ENCODE results near the gene MOB1A.

- TF ChIP-seq ZNF549 (CRISPR knock-in tag; IDR thresholded peaks at IDR 0.05): no peak
- TF ChIP-seq MAX (IDR thresholded peaks at IDR 0.05): no peak
- no peak for TF ChIP-seq CTCF (CRISPR knock-in tag; IDR thresholded peaks at IDR 0.05)
- TF ChIP-seq REST (IDR thresholded peaks at IDR 0.05; ENCODE audit: borderline replicate concordance in 1 of 2, low read depth in 1 of 2, low read length in 2 of 2): no peak
- no peak for TF ChIP-seq MAFK (conservative IDR thresholded peaks at IDR 0.05 in 1 of 2, IDR thresholded peaks at IDR 0.05 in 1 of 2; ENCODE audit: low read length in 2 of 2)
- TF ChIP-seq NR1H2 (CRISPR knock-in tag; IDR thresholded peaks at IDR 0.05; ENCODE audit: borderline replicate concordance, low read depth): no peak
- no peak for TF ChIP-seq TCF12 (IDR thresholded peaks at IDR 0.05)
- no peak for TF ChIP-seq TCF12 (CRISPR knock-in tag; IDR thresholded peaks at IDR 0.05)
- TF ChIP-seq YY1 (IDR thresholded peaks at IDR 0.05; ENCODE audit: insufficient read depth, insufficient replicate concordance, low read depth, low read length): no peak
- TF ChIP-seq PHF8 (CRISPR knock-in tag; IDR thresholded peaks at IDR 0.05): no peak
- TF ChIP-seq RXRA (CRISPR knock-in tag; IDR thresholded peaks at IDR 0.05): no peak
- no peak for TF ChIP-seq ETV6 (CRISPR knock-in tag; conservative IDR thresholded peaks at IDR 0.05)
- TF ChIP-seq, protein P1, sequence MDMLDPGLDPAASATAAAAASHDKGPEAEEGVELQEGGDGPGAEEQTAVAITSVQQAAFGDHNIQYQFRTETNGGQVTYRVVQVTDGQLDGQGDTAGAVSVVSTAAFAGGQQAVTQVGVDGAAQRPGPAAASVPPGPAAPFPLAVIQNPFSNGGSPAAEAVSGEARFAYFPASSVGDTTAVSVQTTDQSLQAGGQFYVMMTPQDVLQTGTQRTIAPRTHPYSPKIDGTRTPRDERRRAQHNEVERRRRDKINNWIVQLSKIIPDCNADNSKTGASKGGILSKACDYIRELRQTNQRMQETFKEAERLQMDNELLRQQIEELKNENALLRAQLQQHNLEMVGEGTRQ (IDR thresholded peaks at IDR 0.05; ENCODE audit: low read depth, low read length): no peak
- TF ChIP-seq, protein P1 (CRISPR knock-in tag; IDR thresholded peaks at IDR 0.05; ENCODE audit: borderline replicate concordance): no peak
These were observed 28.9 kb downstream of the MOB1A start for GRCh38 chr2:74149570-74150319.
